Heart left ventricle (tissue), 13 donors: ENCODE measurements around the gene FAM53B.

Source experiments
- CTCF ChIP-seq, 12 donors: fragments of 200-600 bp; sonication (generic) in 4 of 12; IDR thresholded peaks; one replicate each; pipeline versions ENCODE4 v1.5.0 to v1.8.0; 2018 to 2022; ENCODE audit warnings: antibody characterized with exemption in 12 of 12, mild to moderate bottlenecking in 5 of 12
- POLR2A ChIP-seq, 2 donors: fragments of 450-650 bp; IDR thresholded peaks; one replicate each; pipeline ENCODE4 v1.6.1; 2017; ENCODE audit warnings: antibody characterized with exemption in 2 of 2, mild to moderate bottlenecking in 2 of 2, moderate library complexity in 2 of 2
- donor health status: ischemic (EF 13 %, LVEDD 7.1; RV severe dilation, severe dysfunction).
- donor health status: DM: no; HTN: yes; CAD: no.
- donor health status: DM: no; HTN: no; CAD: no.
- donor health status: ischemic (EF 25% LVEDD 6.9; RV normal size, moderate dysfunction).
- donor health status: ischemic (EF 25% LVEDD 5.7; RV mildly dilated, moderate dysfunction).
- donor health status: ischemic (EF 35%, LVEDD 5.7; RV mildly dilated, moderate dysfunction).
- donor health status: nonischemic (EF 11% LVEDD 7.7; RV severe dilation, severe dysfunction).
- donor health status: DM: yes; HTN: yes; CAD: no.
- donor health status: PGD.
- donor health status: ischemic (EF 29% LVEDD 5.4; RV normal size, mild dysfunction).
- donor health status: nonischemic (EF 23%, LVEDD 6.1; RV moderate dilation, normal function).

DNA sequence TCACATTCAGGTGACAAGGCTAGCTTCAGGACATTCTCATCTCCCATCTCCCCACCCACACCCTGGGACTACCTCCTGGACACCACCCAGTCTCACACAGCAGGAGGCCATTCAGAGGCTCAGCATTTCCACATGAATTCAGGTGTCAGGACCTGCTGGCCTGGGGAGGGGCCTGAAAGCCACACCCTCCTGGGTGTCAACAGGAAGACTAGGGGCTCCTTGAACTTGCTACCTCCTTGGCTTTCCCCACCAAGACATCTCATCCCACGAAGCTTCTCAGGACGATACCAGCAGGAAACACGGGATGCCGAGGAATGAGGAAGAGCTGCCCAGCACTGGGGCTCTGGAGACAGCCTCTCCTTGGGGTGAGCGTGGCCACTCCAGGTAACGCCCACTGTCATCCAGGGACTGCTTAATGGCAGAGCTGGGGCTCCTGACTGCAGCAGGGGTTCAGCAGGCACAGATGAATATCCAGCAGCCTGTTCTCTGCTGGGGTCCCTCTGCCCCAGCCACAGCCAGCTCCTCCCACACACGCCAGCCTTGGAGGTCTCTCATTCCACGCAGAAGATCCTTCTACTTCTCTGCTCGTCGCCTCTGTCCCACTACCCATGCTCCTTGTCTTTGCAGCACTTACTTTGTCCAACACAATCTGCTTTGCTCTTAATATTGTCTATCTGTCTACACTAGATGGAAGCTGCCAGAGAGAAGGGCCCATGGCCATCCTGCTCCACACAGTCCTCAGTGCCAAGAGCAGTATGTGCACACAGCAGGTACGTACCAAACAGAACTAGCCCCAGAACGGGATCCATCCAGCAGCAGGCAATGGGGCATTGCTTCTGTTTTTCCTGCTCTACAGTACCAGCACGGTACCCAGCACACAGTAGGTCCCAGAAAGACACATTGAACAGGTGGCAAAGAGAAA lies 88.7 kb downstream of the FAM53B start:
- TF ChIP-seq CTCF (IDR thresholded peaks at IDR 0.05) (no peak), POLR2A (IDR thresholded peaks at IDR 0.05) (no peak)
